Measurements from ENCODE around the gene ST6GAL1. TPM values are rescaled to one million over a fixed set of nuclear protein-coding genes. Genes with fewer than 3 reads are reported as not detected.
A peak's percentile ranks its signal among the peaks of the same experiment; 100 is the strongest.

ST6GAL1 gene
- total and polyA plus RNA-seq, 10 of the 15 experiments (the other 5 are each of a cell fraction or from before 2014, with no cell fraction given): 74.2 to 248 (median 149) TPM

- no peak for TF ChIP-seq FOS (IDR thresholded peaks at IDR 0.05; ENCODE audit: borderline replicate concordance, extremely low read depth, insufficient read length)
- no peak for TF ChIP-seq HSF1 (IDR thresholded peaks at IDR 0.05; ENCODE audit: low read depth, low read length)
- TF ChIP-seq SRF (IDR thresholded peaks at IDR 0.05; ENCODE audit: low read depth in 2 of 2, low read length in 2 of 2): no peak
- TF ChIP-seq PBX3 (IDR thresholded peaks at IDR 0.05; ENCODE audit: insufficient replicate concordance, low read depth, low read length): no peak
- TF ChIP-seq NFIC (IDR thresholded peaks at IDR 0.05; ENCODE audit: low read depth, low read length): 0 out of 2 replicates have a peak, but pooled peaks have one; percentile 11
- TF ChIP-seq JUND (IDR thresholded peaks at IDR 0.05; ENCODE audit: low read depth, low read length): no peak
- peak; percentile 45; the same call in 1 of the 2 replicates for TF ChIP-seq PAX5 (IDR thresholded peaks at IDR 0.05; ENCODE audit: borderline replicate concordance, low read depth, low read length)
- no peak for TF ChIP-seq SUZ12 (IDR thresholded peaks at IDR 0.05; ENCODE audit: unreplicated experiment)
- TF ChIP-seq YY1 (IDR thresholded peaks at IDR 0.05; ENCODE audit: low read depth, low read length): peak; percentile 70
- TF ChIP-seq SPI1 (IDR thresholded peaks at IDR 0.05; ENCODE audit: borderline replicate concordance, insufficient read depth, low read depth, low read length): peak; percentile 34; the same call in 1 of the 2 replicates
- 0 out of 2 replicates have a peak, but pooled peaks have one; percentile 35 for TF ChIP-seq MLLT1 (IDR thresholded peaks at IDR 0.05)
- TF ChIP-seq GATAD2B (conservative IDR thresholded peaks at IDR 0.05; ENCODE audit: low read depth): no peak
- TF ChIP-seq EED (IDR thresholded peaks at IDR 0.05; ENCODE audit: low read depth): peak; percentile 85
- no peak for TF ChIP-seq TAF1 (IDR thresholded peaks at IDR 0.05; ENCODE audit: borderline replicate concordance, low read depth, low read length)
- TF ChIP-seq MYC (IDR thresholded peaks at IDR 0.05; ENCODE audit: insufficient read depth, insufficient read length, insufficient replicate concordance, low read length, severe bottlenecking): no peak
- no peak for TF ChIP-seq SP1 (IDR thresholded peaks at IDR 0.05; ENCODE audit: low read depth, low read length)
- TF ChIP-seq NR2C2 (IDR thresholded peaks at IDR 0.05; ENCODE audit: borderline replicate concordance, control insufficient read depth, insufficient read length, low read depth): no peak
- peak; percentile 20; the same call in 1 of the 2 replicates for TF ChIP-seq NR2C1 (IDR thresholded peaks at IDR 0.05)
- TF ChIP-seq YBX1 (IDR thresholded peaks at IDR 0.05): no peak
- no peak for TF ChIP-seq STAT3 (IDR thresholded peaks at IDR 0.05; ENCODE audit: low read depth, low read length)
- no peak for TF ChIP-seq ESRRA (IDR thresholded peaks at IDR 0.05; ENCODE audit: low read length)
- TF ChIP-seq CTCF (IDR thresholded peaks at IDR 0.05 in 2 of 3, conservative IDR thresholded peaks at IDR 0.05 in 1 of 3; ENCODE audit: control insufficient read depth in 2 of 3, extremely low read depth in 1 of 3, insufficient read depth in 1 of 3, low read depth in 3 of 3, low read length in 3 of 3): no peak
Observed at GRCh38 chr3:187125319-187126031, 195.1 kb downstream of the ST6GAL1 start (continued).

Data from GM12878 (cell line).